HG02970 (cell line): ENCODE results near the gene ZNF723.
"Not testable (repeated sequence)": the region's sequence is repeated elsewhere in the genome, so short reads cannot be mapped to it uniquely, and the experiment has no call there.

ENCODE experiments used
- ATAC-seq: cut with Tn5 transposase; IDR thresholded peaks from one replicate; pipeline ENCODE4 v1.9.1; 2021; ENCODE audit warnings: mild to moderate bottlenecking, moderate library complexity, moderate number of reproducible peaks; ENCODE audit not compliant: unreplicated experiment, low FRiP score

ZNF723 gene

GRCh38 chr19:22832031-22832762 is at the start of gene ZNF723:
TSS of gene ZNF723 (plus strand) at chr19:22832291. CDS start at chr19:22832380, 89 bp downstream.
- no peak for ATAC-seq

DNA sequence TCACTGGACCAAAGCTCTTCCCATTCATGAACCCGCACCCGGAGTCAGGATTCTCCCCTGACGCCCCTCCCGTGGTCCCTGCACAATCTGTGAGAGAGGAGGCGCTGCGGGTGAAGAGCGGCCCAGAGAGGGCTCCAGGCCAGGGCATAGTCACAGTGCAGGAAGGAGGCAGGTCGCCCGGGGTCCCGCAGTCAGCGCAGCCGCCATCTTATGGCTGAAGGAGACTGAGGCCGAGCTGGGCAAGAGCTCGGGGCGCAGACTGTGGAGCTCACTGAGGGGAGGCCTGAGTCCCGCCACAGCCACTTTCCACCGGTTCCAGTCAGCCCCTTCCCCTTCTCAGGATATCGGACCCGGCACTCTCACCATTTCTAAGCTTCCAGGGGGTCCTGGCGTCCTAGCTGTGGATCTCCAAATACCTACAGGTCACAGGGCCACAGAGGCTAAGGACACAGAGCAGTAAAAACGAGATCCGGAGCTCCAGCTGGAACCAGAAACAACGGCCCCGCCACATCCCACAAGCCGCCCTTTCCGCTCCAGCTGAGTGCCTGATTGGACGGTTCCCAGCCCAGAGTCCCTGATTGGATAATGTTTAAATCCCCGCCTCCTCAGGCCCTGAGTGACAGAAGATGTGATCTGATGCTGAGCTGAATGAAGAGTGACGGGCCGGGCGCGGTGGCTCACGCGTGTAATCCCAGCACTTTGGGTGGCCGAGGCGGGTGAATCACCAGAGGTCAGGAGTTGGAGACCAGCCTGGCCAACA is 48.3 kb upstream of the ZNF723 start, which contains the start of gene ZNF99:
Gene ZNF99, minus strand, starts transcription at position 501 of the 760 bp plus-strand sequence. Its CDS starts 135 bp downstream, at position 366.
- no peak for ATAC-seq

GRCh38 chr19:22792863-22793262 is 39.2 kb upstream of the ZNF723 start:
- ATAC-seq, result not testable (repeated sequence)

GRCh38 chr19:22797040-22797439 is 35.1 kb upstream of the ZNF723 start:
- no peak for ATAC-seq

GRCh38 chr19:22806418-22806817 is 25.7 kb upstream of the ZNF723 start:
- ATAC-seq, result no peak

- no peak for ATAC-seq
Measured at GRCh38 chr19:22807061-22807835, 24.8 kb upstream of the ZNF723 start.

DNA sequence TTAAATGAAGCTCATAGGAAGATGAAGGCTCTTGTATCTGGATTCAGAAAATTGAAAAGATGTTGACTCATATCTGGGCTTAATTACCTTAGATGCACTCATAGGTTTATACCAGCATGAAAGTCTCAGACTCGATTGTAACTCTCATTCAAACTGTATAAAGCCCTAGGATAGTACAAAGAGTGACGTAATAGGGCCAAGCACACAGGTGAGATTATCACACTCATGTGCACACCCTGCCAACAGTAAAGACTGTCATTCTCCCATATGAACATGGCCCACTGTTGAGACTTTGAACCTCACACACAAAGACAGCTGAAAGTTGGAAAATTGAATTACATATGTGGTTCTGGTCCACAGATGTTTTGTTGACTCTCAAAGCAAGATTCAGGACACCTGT is 18.0 kb upstream of the ZNF723 start:
- ATAC-seq, result no peak

GRCh38 chr19:22831211-22831610 is 880 bp upstream of the ZNF723 start:
- no peak for ATAC-seq

DNA sequence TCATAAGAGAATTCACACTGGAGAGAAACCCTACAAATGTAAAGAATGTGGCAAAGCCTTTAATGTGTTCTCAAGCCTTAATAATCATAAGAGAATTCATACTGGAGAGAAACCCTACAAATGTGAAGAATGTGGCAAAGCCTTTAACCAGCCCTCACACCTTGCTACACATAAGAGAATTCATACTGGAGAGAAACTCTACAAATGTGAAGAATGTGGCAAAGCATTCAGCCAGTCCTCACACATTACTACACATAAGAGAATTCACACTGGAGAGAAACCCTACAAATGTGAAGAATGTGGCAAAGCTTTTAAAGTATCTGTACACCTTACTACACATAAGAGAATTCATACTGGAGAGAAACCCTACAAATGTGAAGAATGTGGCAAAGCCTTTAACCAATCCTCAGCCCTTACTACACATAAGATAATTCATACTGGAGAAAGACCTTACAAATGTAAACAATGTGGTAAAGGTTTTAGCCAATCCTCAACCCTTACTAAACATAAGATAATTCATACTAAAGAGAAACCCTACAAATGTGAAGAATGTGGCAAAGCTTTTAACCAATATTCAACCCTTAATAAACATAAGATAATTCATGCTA is 25.7 kb downstream of the ZNF723 start:
- ATAC-seq, result not testable (repeated sequence)

- ATAC-seq, result no peak
Measured at GRCh38 chr19:22882797-22883196, 50.7 kb downstream of the ZNF723 start.

- ATAC-seq, result no peak
Measured at GRCh38 chr19:22893855-22894270, 61.8 kb downstream of the ZNF723 start.

DNA sequence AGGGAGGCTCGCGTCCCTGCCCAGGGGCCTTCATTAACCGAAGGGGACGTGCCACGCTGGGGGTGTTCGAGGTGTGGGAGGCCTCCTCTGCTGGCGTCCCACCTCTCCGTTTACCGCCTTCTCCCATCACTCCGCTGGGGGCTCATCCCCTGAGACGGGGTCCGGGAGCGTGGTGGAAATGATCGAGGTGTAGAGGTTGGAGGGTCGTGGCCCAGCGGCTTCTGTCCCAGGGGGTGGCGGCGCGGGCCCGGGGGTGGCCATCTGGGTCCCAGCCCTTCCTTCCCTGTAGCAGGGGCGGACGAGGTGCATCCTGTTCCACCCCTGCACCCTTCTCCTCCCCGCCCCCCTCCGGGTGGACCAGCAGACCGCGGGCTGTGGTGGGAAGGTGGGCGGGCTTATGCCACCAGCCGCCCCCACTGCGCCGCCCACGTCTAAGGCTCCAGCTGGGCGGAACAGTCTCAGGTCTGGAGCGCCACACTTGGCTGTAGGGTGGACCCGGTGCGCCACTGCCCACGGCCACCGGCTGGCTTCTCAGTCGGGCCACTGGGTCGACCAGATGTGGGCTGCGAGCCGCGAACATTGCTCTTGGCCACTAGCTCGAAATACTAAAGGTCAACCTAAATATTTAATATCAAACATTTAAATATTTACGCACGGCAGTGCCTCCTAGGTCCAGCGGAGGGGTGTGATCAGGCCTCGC is 69.5 kb downstream of the ZNF723 start:
- no peak for ATAC-seq
